ENCODE measurements around the gene MPL.

GRCh38 chr1:43306688-43307457 is 30.7 kb upstream of the MPL start:
- TF ChIP-seq CTCF (optimal IDR thresholded peaks at IDR 0.05 in 1 of 3, IDR thresholded peaks at IDR 0.05 in 1 of 3, conservative IDR thresholded peaks at IDR 0.05 in 1 of 3; ENCODE audit: extremely low read depth in 1 of 3, insufficient read depth in 2 of 3, low read length in 3 of 3) (no peak), EZH2 (IDR thresholded peaks at IDR 0.05; ENCODE audit: low read length) (no peak)

Measured in keratinocyte (primary cell).